AG10803 (cell line): ENCODE results near the gene EHF.
A peak's percentile ranks its signal among the peaks of the same experiment; 100 is the strongest.

Source experiments
- DNase-seq: peaks from one replicate; pipeline ENCODE4 v3.0.0; 2010; ENCODE audit warnings: low read depth
- H3K4me3 ChIP-seq: 2 replicates; pipeline ENCODE4 v1.5.1; 2011; ENCODE audit warnings: mild to moderate bottlenecking, low read length, control low read depth
- CTCF ChIP-seq: conservative IDR thresholded peaks from 2 replicates; pipeline ENCODE4 v1.5.1; 2011; ENCODE audit warnings: mild to moderate bottlenecking, low read length, control low read depth, inconsistent platforms

EHF gene

DNA sequence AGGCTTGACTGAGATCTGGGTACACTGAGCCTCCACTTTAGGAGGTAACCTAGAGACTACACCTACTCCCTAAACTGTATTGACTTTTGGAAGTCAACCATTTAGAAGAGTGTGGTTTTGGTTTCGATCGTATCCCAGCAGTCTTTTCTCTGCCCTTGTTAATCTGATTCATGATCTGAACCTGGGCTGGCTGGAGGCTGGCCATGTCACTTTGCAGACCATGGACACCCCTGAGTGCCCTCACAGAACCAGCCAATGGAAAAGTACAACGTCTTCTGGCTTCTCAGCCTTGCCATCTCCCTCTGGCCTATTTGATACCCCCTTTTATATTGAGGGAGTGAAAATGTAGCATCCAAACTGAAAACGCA is 10.8 kb downstream of the EHF start:
- H3K4me3 ChIP-seq = no peak overlapping the region
- DNase-seq = no peak
- no peak for TF ChIP-seq CTCF

DNA sequence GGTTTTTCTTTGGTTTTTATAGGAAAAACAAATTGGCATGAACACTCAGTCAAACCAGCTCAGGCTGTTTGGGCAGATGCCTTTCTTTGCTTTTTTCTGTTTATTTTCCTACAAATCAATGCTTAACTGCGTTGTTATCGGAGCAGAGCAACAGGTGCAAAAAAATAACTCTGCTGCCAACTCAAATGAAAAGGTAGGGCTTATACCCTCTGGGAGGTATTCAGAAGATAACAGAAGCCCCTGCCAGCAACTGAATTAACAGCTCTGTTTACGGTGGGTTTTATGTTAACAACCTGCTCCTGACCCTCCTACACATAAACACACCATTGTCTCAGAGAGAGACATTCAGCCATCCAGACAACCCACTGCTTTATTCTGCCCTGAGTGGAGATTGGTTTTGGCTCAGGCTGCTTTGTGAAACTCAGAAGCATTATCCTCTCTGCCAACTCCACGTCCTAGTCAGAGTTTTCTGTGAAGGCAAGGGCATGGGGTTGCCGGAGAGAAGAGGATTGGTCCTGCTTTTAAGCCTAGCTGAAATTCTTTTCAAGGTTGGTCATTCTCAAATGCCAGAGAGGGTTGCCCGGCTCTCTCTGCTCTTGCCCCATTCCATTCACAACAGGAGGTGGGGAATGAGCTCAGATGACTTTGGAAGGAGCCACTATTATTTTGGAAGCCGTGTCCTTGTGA is 11.4 kb downstream of the EHF start:
- TF ChIP-seq CTCF = no peak
- no peak overlapping the region for H3K4me3 ChIP-seq
- DNase-seq = peak; percentile 16

DNA sequence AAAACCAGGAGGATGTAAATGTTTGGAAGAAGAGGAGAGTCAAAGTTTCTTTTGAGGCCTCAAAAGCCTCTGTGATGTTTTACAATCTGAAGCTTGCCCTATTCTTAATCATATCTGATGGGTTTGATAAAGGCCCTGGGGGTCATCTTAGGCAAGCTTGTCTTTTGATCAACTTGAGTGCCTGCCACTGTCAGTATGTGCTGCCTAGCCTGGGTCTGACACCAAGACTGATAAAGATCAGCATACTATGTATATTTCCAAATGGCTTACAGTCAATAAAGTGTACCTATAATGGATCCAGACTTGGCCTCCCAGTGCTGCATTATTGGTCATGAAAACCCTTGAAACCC is 12.7 kb downstream of the EHF start:
- no peak for TF ChIP-seq CTCF
- no peak for DNase-seq
- no peak overlapping the region for H3K4me3 ChIP-seq

GRCh38 chr11:34633990-34634693 is 13.2 kb downstream of the EHF start:
- H3K4me3 ChIP-seq = no peak overlapping the region
- no peak for TF ChIP-seq CTCF
- DNase-seq = peak; percentile 55

GRCh38 chr11:34634694-34635062 is 13.8 kb downstream of the EHF start:
- DNase-seq = no peak
- no peak for TF ChIP-seq CTCF
- no peak overlapping the region for H3K4me3 ChIP-seq

DNA sequence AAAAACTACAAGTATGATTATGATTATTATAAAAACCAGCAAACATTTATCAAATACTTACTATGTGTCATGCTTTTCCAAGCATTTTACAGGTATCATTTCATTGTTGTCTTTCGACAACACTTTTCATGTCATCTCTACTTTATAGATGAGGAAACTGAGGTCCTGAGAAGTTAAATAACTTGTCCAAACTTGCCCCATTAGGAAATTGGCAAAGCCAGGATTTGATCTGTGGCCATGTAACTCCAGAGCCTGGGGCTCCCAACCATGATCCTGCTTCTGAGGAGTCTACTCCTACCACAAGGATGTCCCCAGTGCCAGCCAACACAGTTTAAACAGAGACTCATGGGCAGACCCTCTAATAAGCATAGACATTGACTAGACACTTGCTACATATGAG is 15.2 kb downstream of the EHF start:
- H3K4me3 ChIP-seq = no peak overlapping the region
- DNase-seq = no peak
- TF ChIP-seq CTCF = no peak

DNA sequence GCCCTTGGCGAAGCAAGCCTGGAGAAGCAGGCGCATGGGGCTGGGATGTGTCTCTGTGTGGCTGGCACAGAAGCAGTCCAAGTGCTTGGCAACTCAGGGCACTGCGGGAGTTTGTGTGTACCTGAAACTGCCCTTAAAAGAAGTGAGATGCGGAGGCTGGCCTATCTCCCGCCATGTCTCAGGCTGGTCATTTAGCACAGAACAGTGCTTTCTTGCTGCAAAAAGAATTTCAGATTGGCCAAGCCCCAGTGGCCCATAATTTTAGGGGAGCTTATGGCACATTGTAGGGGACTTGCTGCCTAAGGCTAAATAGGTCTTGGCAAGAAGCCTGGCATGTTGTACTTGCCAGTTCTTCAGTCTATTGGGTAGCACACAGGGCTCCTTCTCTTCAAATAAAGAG is 16.4 kb downstream of the EHF start:
- no peak for TF ChIP-seq CTCF
- no peak for DNase-seq
- no peak overlapping the region for H3K4me3 ChIP-seq
